ENCODE measurements around the gene KDM4C.
"Not testable (repeated sequence)": the region's sequence is repeated elsewhere in the genome, so short reads cannot be mapped to it uniquely, and the experiment has no call there.

KDM4C gene

GRCh38 chr9:6806318-6806717, 48.5 kb downstream of the KDM4C start:
- DNase-seq (ENCODE audit: low read depth), result not testable (repeated sequence)

GRCh38 chr9:6807669-6808068, 49.9 kb downstream of the KDM4C start:
- DNase-seq (ENCODE audit: low read depth), result not testable (repeated sequence)

GRCh38 chr9:6811436-6811835, 53.7 kb downstream of the KDM4C start:
- no peak for DNase-seq (ENCODE audit: low read depth)

GRCh38 chr9:6816581-6816980, 58.8 kb downstream of the KDM4C start:
- DNase-seq (ENCODE audit: low read depth), result no peak

- no peak for DNase-seq (ENCODE audit: low read depth)
These were observed 60.6 kb downstream of the KDM4C start for GRCh38 chr9:6818292-6818922.

GRCh38 chr9:6819112-6819511, 61.3 kb downstream of the KDM4C start:
- DNase-seq (ENCODE audit: low read depth), result no peak

- DNase-seq (ENCODE audit: low read depth), result no peak
These were observed 61.8 kb downstream of the KDM4C start for GRCh38 chr9:6819529-6819928.

- DNase-seq (ENCODE audit: low read depth), result no peak
These were observed 64.9 kb downstream of the KDM4C start for GRCh38 chr9:6822696-6823095.

GRCh38 chr9:6827439-6828145, 69.8 kb downstream of the KDM4C start:
- DNase-seq (ENCODE audit: low read depth), result no peak

GRCh38 chr9:6829027-6829426, 71.3 kb downstream of the KDM4C start:
- no peak for DNase-seq (ENCODE audit: low read depth)

GRCh38 chr9:6829536-6829935, 71.8 kb downstream of the KDM4C start:
- no peak for DNase-seq (ENCODE audit: low read depth)

GRCh38 chr9:6833518-6834192, 75.9 kb downstream of the KDM4C start:
- no peak for DNase-seq (ENCODE audit: low read depth)

GRCh38 chr9:6834306-6834705, 76.5 kb downstream of the KDM4C start:
- no peak for DNase-seq (ENCODE audit: low read depth)

GRCh38 chr9:6838158-6838557, 80.4 kb downstream of the KDM4C start:
- DNase-seq (ENCODE audit: low read depth), result no peak

GRCh38 chr9:6842584-6842947, 84.8 kb downstream of the KDM4C start:
- DNase-seq (ENCODE audit: low read depth), result no peak

GRCh38 chr9:6843742-6844141, 86.0 kb downstream of the KDM4C start:
- DNase-seq (ENCODE audit: low read depth), result no peak

- DNase-seq (ENCODE audit: low read depth), result no peak
These were observed 86.5 kb downstream of the KDM4C start for GRCh38 chr9:6844267-6844666.

GRCh38 chr9:6845128-6845826, 87.5 kb downstream of the KDM4C start:
- no peak for DNase-seq (ENCODE audit: low read depth)

- no peak for DNase-seq (ENCODE audit: low read depth)
These were observed 88.1 kb downstream of the KDM4C start for GRCh38 chr9:6845880-6846279.

GRCh38 chr9:6852243-6852963, 94.6 kb downstream of the KDM4C start:
- DNase-seq (ENCODE audit: low read depth), result no peak

GRCh38 chr9:6855860-6856259, 98.1 kb downstream of the KDM4C start:
- DNase-seq (ENCODE audit: low read depth), result no peak

GRCh38 chr9:6864102-6864501, 106.3 kb downstream of the KDM4C start:
- no peak for DNase-seq (ENCODE audit: low read depth)

Data from stimulated activated CD8-positive, alpha-beta memory T cell treated with anti-CD3 and anti-CD28 coated beads, Interleukin-15, amount 100 ng/mL, for 1 hour (primary cell).